Myocyte (in vitro differentiated cells): ENCODE data around the gene B3GALT6. TPM values are rescaled to one million over a fixed set of nuclear protein-coding genes. Genes with fewer than 3 reads are reported as not detected.

ENCODE experiments used
- DNase-seq: peaks from one replicate; pipeline ENCODE4 v3.0.0-alpha.2; 2012; ENCODE audit warnings: low read depth
- total RNA-seq: library from RNA; depleted of rRNA; stranded (reverse); fragments of >200 nt; gene quantifications from 2 replicates; pipeline ENCODE4 v1.2.3, GENCODE V29; 2014

B3GALT6 gene
- total RNA-seq, 1 donor from 2014 or later = 61.8 TPM

DNA sequence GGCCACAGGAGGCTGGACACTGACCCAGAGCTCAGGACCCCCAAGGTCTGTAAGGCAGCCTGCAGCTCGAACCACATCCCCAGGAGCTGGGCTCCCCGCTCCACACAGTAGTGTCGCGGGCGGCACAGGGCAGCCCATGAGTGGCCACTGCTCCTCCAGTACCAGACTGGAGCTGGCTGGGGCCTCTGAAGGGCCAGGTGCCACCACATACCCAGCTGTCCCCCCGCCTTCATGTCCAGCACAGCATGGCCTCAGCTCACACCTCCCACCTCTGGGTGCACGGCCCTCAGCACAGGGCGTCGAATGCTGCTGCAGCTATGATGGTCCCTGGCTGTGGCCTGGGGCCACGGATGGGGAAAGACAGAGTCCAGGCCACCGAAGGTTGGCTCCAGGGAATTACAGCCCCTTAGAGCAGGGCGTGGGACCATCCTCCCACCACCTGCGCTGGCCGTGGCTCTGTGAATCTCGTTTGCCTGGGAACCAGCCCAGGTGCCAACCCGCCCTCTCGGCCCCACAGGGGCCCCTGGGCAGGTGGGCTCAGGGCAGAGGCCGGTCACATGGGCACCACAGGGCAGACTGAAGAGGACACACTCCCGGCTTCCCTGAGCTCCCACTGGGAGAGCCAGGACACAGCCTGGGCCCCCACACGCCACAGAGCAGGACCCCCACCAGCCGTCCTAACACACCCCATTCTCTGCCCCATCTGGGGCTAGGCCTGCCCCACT, 16.0 kb upstream of the B3GALT6 start:
- no peak for DNase-seq

GRCh38 chr1:1216770-1217620, 15.0 kb upstream of the B3GALT6 start:
- no peak for DNase-seq

DNA sequence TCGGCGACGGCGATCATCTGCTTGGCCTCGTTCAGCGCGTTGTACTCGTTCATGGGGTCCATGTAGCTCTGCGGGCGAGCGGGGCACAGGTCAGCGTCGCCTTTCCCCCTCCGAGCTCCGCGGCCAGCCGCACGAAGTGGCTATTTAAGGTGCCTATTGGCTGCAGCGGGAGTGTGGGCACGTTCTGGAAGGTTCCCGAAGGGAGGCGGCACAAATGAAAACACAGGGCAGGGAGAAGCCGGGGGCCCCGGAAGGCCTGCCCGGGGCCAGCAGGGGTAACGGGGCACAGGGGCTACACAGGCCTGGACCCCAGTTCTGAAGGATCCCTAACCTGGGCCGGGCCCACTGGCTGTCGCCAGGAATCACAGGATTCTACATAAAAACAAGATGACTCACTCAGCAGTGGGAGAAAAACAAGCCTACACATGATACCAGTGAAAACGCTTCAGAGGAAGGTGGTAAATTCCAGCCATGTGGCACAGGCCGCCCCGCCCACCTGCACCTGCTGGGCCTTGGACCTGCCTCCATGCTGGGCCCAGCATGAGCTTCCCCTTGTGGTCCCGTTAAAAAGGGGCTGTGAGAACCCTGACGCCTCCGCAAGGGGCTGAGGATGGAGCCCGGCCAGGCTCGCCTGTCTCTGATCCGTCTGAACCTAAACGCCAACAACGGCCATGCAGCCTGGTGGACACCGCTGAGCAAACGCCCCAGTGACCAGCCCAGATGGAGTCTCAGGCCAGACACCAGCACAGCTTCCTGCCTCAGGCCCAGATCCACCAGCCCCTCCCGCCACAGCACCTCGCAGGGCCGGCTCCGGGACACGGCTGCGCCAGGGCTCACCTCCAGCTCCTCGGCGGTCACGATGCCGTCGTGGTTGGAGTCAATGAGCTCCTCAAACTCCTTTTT, 14.2 kb upstream of the B3GALT6 start:
- no peak for DNase-seq

GRCh38 chr1:1218524-1219200, 13.4 kb upstream of the B3GALT6 start:
- no peak for DNase-seq

- DNase-seq = no peak
Measured at GRCh38 chr1:1219341-1219740, 12.7 kb upstream of the B3GALT6 start.

- no peak for DNase-seq
Measured at GRCh38 chr1:1220197-1220596, 11.8 kb upstream of the B3GALT6 start.

GRCh38 chr1:1221887-1222574, 10.0 kb upstream of the B3GALT6 start:
- no peak for DNase-seq

DNA sequence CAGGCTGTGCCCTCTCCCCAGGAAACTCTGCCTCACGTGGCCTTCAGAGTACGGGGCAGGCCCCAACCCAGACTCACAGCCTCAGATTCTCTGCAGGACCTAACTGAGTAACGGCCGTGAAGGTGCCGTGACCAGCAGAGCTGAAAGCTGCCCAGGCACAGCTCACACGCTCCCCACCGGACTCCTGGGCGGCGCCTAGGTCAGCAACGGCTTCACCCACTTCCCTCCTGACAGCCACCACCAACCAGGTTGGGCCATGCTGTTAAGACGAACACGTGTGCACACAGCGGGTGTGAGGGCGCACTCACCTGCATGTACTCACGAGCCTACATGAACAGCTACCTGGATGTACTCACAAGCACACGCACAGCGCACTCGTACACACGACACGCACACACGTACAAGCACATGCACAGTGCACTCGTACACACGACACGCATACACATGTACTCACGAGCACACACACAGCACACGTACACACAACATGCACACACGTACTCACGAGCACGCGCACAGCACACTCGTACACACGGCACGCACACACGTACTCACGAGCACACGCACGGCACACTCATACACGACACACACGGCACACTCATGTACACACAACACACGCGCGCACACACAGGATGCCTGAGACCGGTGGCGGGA, 9.3 kb upstream of the B3GALT6 start:
- DNase-seq = no peak

- no peak for DNase-seq
Measured at GRCh38 chr1:1223321-1223720, 8.7 kb upstream of the B3GALT6 start.

GRCh38 chr1:1223891-1224290, 8.1 kb upstream of the B3GALT6 start:
- no peak for DNase-seq

GRCh38 chr1:1225238-1225845, 6.7 kb upstream of the B3GALT6 start:
- no peak for DNase-seq

- DNase-seq = no peak
Measured at GRCh38 chr1:1225913-1226312, 6.1 kb upstream of the B3GALT6 start.

DNA sequence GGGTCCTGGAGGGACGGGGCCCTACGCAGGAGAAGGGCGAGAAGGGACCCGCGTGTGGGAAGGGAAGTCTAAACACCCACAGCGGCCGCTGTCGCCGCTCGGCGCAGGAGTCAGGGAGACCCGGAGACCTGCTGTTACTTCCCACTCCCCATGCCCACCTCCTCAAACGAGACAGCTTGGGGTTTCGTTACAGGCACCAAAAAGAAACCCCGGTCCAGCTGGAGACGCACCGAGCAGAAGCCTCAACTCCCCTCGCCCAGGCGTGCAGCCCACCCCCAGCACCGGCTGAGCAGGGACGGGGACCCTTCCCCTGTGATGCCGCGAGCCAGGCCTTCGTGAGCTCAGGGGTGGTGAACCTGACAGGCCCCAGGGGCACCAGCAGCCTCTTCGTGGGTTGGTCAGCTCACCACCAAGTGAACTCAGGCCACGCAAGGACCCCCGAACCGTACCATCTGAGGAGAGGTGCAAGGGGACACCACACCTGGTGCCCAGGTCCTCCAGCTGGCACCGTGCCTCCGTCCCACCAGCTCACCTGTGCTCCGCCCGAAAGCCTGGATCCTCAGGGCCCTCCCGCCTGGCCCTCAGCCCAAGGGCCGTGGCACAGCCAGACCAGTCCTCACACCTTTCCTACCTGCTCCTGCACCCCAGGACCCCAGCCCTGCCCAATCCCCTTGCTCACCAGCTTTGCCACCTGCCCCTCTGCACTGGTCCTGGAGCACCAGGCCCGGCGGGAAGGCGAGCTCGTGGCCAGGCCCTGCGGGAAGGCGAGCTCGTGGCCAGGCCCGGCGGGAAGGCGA, 5.3 kb upstream of the B3GALT6 start:
- DNase-seq = no peak

GRCh38 chr1:1227386-1227785, 4.7 kb upstream of the B3GALT6 start:
- DNase-seq = no peak

GRCh38 chr1:1228187-1228586, 3.9 kb upstream of the B3GALT6 start:
- DNase-seq = no peak

DNA sequence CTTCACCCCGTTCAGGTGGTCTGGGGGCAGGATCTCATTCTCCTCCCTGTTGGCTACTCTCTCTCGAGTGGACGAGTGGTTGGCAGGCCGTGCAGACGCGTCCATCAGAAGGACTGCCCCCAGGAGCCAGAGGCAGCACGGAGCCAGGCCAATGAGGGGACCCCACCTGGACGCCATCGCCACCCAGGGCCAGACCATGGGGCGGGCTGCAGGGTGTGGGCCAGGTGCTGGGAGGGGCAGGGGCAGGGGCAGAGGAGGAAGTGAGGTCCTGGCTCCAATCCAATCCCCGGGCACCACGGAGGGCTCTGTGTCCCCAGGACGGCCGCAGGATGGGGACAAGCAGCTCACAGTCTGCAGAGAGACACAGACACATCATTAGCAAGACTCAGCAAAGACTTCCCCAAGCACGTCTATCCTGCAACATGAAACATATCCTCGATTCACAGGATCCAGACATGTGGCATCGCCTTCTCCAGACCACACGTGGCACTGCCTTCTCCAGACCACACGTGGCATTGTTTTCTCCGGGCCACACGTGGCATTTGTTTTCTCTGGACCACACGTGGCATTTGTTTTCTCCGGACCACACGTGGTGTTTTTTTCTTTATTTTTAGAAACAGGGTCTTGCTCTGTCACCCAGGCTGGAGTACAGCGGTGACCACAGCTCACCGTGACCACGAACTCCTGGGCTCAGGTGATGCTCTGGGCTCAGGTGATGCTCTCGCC, 3.3 kb upstream of the B3GALT6 start:
- DNase-seq = no peak

GRCh38 chr1:1229770-1230169, 2.3 kb upstream of the B3GALT6 start:
- no peak for DNase-seq
